SK-N-SH (cell line): ENCODE results near the gene SLC66A2. TPM values are rescaled to one million over a fixed set of nuclear protein-coding genes. Genes with fewer than 3 reads are reported as not detected.

ENCODE experiments used
- CTCF ChIA-PET: fragments of 300-600, 350-600 bp; formaldehyde crosslinking; extraction: SDS; loops from one replicate; lab custom pipeline; 2021; lab: Yijun Ruan, JAX
- POLR2A ChIA-PET: fragments of 350-600 bp; sonication (Branson Sonifier 250); formaldehyde crosslinking; extraction: SDS; loops from one replicate; lab custom pipeline; 2020; ENCODE audit warnings: antibody characterized with exemption, inconsistent platforms; lab: Yijun Ruan, JAX
- DNase-seq: peaks from one replicate; pipeline ENCODE4 v3.0.0; 2012
- H2AFZ ChIP-seq: fragments of 200-600 bp; sonication (generic); 2 replicates; pipeline ENCODE4 v1.8.1; 2016; ENCODE audit warnings: antibody characterized with exemption, mild to moderate bottlenecking, low read depth
- H3F3A ChIP-seq: fragments of 200-600 bp; sonication (generic); replicated peaks from 2 replicates; pipeline ENCODE3; 2016; ENCODE audit warnings: antibody characterized with exemption, mild to moderate bottlenecking; ENCODE audit not compliant: insufficient read depth
- H3K27ac ChIP-seq, 2 experiments: fragments of 200-500 bp in 1 of 2; fragments of 200-600 bp in 1 of 2; sonication (Bioruptor generic) in 1 of 2; sonication (generic), shearing (Covaris generic) in 1 of 2; 2 replicates each; pipeline versions ENCODE4 v1.5.1 to v1.6.1; 2014 to 2016; ENCODE audit warnings: low read depth in 2 of 2, inconsistent platforms in 1 of 2, low read length in 1 of 2, mild to moderate bottlenecking in 1 of 2, mixed read lengths in 1 of 2
- H3K27me3 ChIP-seq: fragments of 200-600 bp; sonication (generic), shearing (Covaris generic); 2 replicates; pipeline ENCODE4 v1.6.1; 2016; ENCODE audit warnings: mixed run types; ENCODE audit not compliant: insufficient read depth
- H3K36me3 ChIP-seq, 2 experiments: fragments of 200-500 bp in 1 of 2; fragments of 200-600 bp in 1 of 2; sonication (Bioruptor generic) in 1 of 2; sonication (generic) in 1 of 2; replicated peaks in 1 of 2; 2 replicates each; pipeline versions ENCODE3 to v1.5.1; 2014 to 2016; ENCODE audit warnings: low read length in 1 of 2, mild to moderate bottlenecking in 1 of 2; ENCODE audit not compliant: insufficient read depth in 2 of 2, control insufficient read depth in 1 of 2
- H3K4me1 ChIP-seq, 2 experiments: fragments of 200-500 bp in 1 of 2; fragments of 200-600 bp in 1 of 2; sonication (Bioruptor generic) in 1 of 2; sonication (generic), shearing (Covaris generic) in 1 of 2; 2 replicates each; pipeline versions ENCODE4 v1.5.1 to v1.6.1; 2014 to 2016; ENCODE audit warnings: low read depth in 1 of 2, low read length in 1 of 2, mixed run types in 1 of 2; ENCODE audit not compliant: insufficient read depth in 2 of 2, control insufficient read depth in 1 of 2
- H3K4me2 ChIP-seq: fragments of 200-600 bp; sonication (generic), shearing (Covaris generic); 2 replicates; pipeline ENCODE4 v1.6.1; 2017; ENCODE audit warnings: mixed run types
- H3K4me3 ChIP-seq, 2 experiments: fragments of 200-500 bp in 1 of 2; fragments of 200-600 bp in 1 of 2; sonication (Bioruptor generic) in 1 of 2; sonication (generic), shearing (Covaris generic) in 1 of 2; 2 replicates each; pipeline versions ENCODE4 v1.5.1 to v1.8.1; 2014 to 2016; ENCODE audit warnings: low read depth in 2 of 2, inconsistent platforms in 1 of 2, low read length in 1 of 2, mild to moderate bottlenecking in 1 of 2, mixed read lengths in 1 of 2, moderate library complexity in 1 of 2
- H3K79me2 ChIP-seq: fragments of 200-600 bp; sonication (generic); 2 replicates; pipeline ENCODE4 v1.8.1; 2017; ENCODE audit warnings: mild to moderate bottlenecking; ENCODE audit not compliant: insufficient read depth
- H3K9ac ChIP-seq: fragments of 200-600 bp; sonication (generic); 2 replicates; pipeline ENCODE4 v1.6.1; 2017; ENCODE audit warnings: mixed run types
- H3K9me2 ChIP-seq: fragments of 200-600 bp; sonication (generic); 2 replicates; pipeline ENCODE4 v1.6.1; 2017; ENCODE audit warnings: mixed run types
- H3K9me3 ChIP-seq: fragments of 200-600 bp; sonication (generic); 2 replicates; pipeline ENCODE4 v1.6.1; 2017; ENCODE audit warnings: mixed run types, mild to moderate bottlenecking, moderate library complexity
- H4K20me1 ChIP-seq: fragments of 200-600 bp; sonication (generic); 2 replicates; pipeline ENCODE4 v1.6.1; 2017; ENCODE audit warnings: mild to moderate bottlenecking, mixed run types; ENCODE audit not compliant: insufficient read depth
- CTCF ChIP-seq: fragments of 200-600 bp; sonication (generic); IDR thresholded peaks from 2 replicates; pipeline ENCODE4 v1.6.1; 2017; ENCODE audit warnings: antibody characterized with exemption, mild to moderate bottlenecking, moderate library complexity
- ELF1 ChIP-seq: IDR thresholded peaks from 2 replicates; pipeline ENCODE4 v1.4.0; 2012
- EP300 ChIP-seq, 2 experiments: IDR thresholded peaks; 2 replicates each; pipeline versions ENCODE4 v1.4.0 to v1.6.1; 2012; ENCODE audit warnings: borderline replicate concordance in 1 of 2, low read depth in 1 of 2, low read length in 1 of 2
- EZH2phosphoT487 ChIP-seq: fragments of 200-600 bp; sonication (generic); IDR thresholded peaks from 2 replicates; pipeline ENCODE4 v1.6.1; 2017; ENCODE audit warnings: low read depth, mixed run types, mild to moderate bottlenecking, antibody characterized with exemption, moderate library complexity, borderline replicate concordance
- GABPA ChIP-seq: IDR thresholded peaks from 2 replicates; pipeline ENCODE4 v1.4.0; 2012; ENCODE audit warnings: low read depth, mild to moderate bottlenecking
- GATA2 ChIP-seq: sonication (generic); formaldehyde crosslinking; IDR thresholded peaks from 2 replicates; pipeline ENCODE4 v1.5.0; 2020; ENCODE audit warnings: mild to moderate bottlenecking, missing genetic modification reagents
- IRF3 ChIP-seq: fragments of 150-350 bp; IDR thresholded peaks from 2 replicates; pipeline ENCODE4 v1.6.1; 2016; ENCODE audit warnings: mild to moderate bottlenecking, low read depth, low read length
- RCOR1 ChIP-seq: fragments of 150-350 bp; IDR thresholded peaks from 2 replicates; pipeline ENCODE4 v1.6.1; 2017; ENCODE audit warnings: antibody characterized with exemption, low read length
- RXRA ChIP-seq: IDR thresholded peaks from 2 replicates; pipeline ENCODE4 v1.4.0; 2012; ENCODE audit warnings: low read depth, mild to moderate bottlenecking, borderline replicate concordance
- SIN3A ChIP-seq: IDR thresholded peaks from 2 replicates; pipeline ENCODE4 v1.6.1; 2012; ENCODE audit warnings: low read depth, mild to moderate bottlenecking, low read length, moderate library complexity, borderline replicate concordance
- TAF1 ChIP-seq: IDR thresholded peaks from 2 replicates; pipeline ENCODE4 v1.6.1; 2012; ENCODE audit warnings: low read depth, mild to moderate bottlenecking, low read length, moderate library complexity, borderline replicate concordance
- TCF12 ChIP-seq: IDR thresholded peaks from 2 replicates; pipeline ENCODE4 v1.4.0; 2012
- TEAD4 ChIP-seq: IDR thresholded peaks from 2 replicates; pipeline ENCODE4 v1.4.0; 2012; ENCODE audit warnings: mild to moderate bottlenecking, borderline replicate concordance; ENCODE audit not compliant: insufficient read depth
- YY1 ChIP-seq: IDR thresholded peaks from 2 replicates; pipeline ENCODE4 v1.4.0; 2012; ENCODE audit warnings: low read depth, mild to moderate bottlenecking
- WGBS: methylation state at CpG from one replicate; pipeline ENCODE4 v1.1.6; 2017; ENCODE audit warnings: low lambda C conversion rate; 5-methylcytosine and 5-hydroxymethylcytosine counted together
- polyA plus RNA-seq, 3 experiments: library from polyadenylated mRNA; depleted of rRNA; stranded (reverse); fragments of >200 nt; gene quantifications; 2 replicates each; pipeline ENCODE4 v1.2.3, GENCODE V29; 2012
- TF ChIP-seq, protein P1 (sequence below): IDR thresholded peaks from 2 replicates; pipeline ENCODE4; 2012
- TF ChIP-seq, protein P2 (sequence below): IDR thresholded peaks from 2 replicates; pipeline ENCODE4 v1.4.0; 2012; ENCODE audit warnings: low read depth
- TF ChIP-seq, protein P3 (sequence below): IDR thresholded peaks from 2 replicates; pipeline ENCODE4 v1.4.0; 2012; ENCODE audit warnings: low read depth, borderline replicate concordance

Gene SLC66A2
- polyA plus RNA-seq, 1 of the 3 experiments (the other 2 are of a cell fraction): 14.5 TPM

GRCh38 chr18:79917169-79917852 is 34.1 kb downstream of the SLC66A2 start:
- CTCF ChIA-PET: no interaction called here
- H2AFZ ChIP-seq: no peak overlapping the region
- no peak overlapping the region for H3K9ac ChIP-seq
- H3K4me2 ChIP-seq: no peak overlapping the region
- DNase-seq: no peak
- TF ChIP-seq RCOR1: no peak
- no peak for TF ChIP-seq GATA2 (CRISPR knock-in tag)
- TF ChIP-seq, protein P1, sequence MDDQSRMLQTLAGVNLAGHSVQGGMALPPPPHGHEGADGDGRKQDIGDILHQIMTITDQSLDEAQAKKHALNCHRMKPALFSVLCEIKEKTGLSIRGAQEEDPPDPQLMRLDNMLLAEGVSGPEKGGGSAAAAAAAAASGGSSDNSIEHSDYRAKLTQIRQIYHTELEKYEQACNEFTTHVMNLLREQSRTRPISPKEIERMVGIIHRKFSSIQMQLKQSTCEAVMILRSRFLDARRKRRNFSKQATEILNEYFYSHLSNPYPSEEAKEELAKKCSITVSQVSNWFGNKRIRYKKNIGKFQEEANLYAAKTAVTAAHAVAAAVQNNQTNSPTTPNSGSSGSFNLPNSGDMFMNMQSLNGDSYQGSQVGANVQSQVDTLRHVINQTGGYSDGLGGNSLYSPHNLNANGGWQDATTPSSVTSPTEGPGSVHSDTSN: no peak
- TF ChIP-seq ELF1: no peak
- no peak for TF ChIP-seq EZH2phosphoT487
- TF ChIP-seq EP300 (IDR thresholded peaks at IDR 0.05; ENCODE audit: borderline replicate concordance in 1 of 2, low read depth in 1 of 2, low read length in 1 of 2): no peak
- TF ChIP-seq TCF12: no peak
- no peak for TF ChIP-seq CTCF
- TF ChIP-seq SIN3A: no peak
- no peak overlapping the region for H3K27ac ChIP-seq
- POLR2A ChIA-PET: no interaction called here
- no peaks in the 10 kb centered on the region for H3K4me1 ChIP-seq
- no peaks in the 10 kb centered on the region for H3K27me3 ChIP-seq
- no peaks in the 10 kb centered on the region for H4K20me1 ChIP-seq
- peaks cover 3 to 4% of the 10 kb centered on the region in 2 experiments for H3K36me3 ChIP-seq
- H3K9me2 ChIP-seq: no peaks in the 10 kb centered on the region
- H3K79me2 ChIP-seq: no peaks in the 10 kb centered on the region
- H3K9me3 ChIP-seq: no peaks in the 10 kb centered on the region
- 98% methylated on average over 12 of the region's 28 CpGs for WGBS
- no peak overlapping the region; a peak in 1 of 4 replicates for H3K4me3 ChIP-seq
- H3F3A ChIP-seq: no peaks in the 10 kb centered on the region

GRCh38 chr18:79916546-79917168 is 34.8 kb downstream of the SLC66A2 start:
- no peaks in the 10 kb centered on the region for H4K20me1 ChIP-seq
- no peak overlapping the region for H3K27ac ChIP-seq
- ChIA-PET CTCF (no interaction called here), POLR2A (no interaction called here)
- WGBS: 95% methylated on average over 18 of the region's 24 CpGs
- no peak for DNase-seq
- H3K4me3 ChIP-seq: no peak overlapping the region
- H3F3A ChIP-seq: no peaks in the 10 kb centered on the region
- H2AFZ ChIP-seq: no peak overlapping the region
- H3K4me2 ChIP-seq: no peak overlapping the region
- H3K9me2 ChIP-seq: no peaks in the 10 kb centered on the region
- no peaks in the 10 kb centered on the region for H3K27me3 ChIP-seq
- H3K4me1 ChIP-seq: no peaks in the 10 kb centered on the region
- H3K36me3 ChIP-seq: peaks cover 4 to 5% of the 10 kb centered on the region in 2 experiments
- no peak overlapping the region for H3K9ac ChIP-seq
- no peaks in the 10 kb centered on the region for H3K79me2 ChIP-seq
- no peaks in the 10 kb centered on the region for H3K9me3 ChIP-seq
- TF ChIP-seq IRF3: no peak
- TF ChIP-seq, protein P2, sequence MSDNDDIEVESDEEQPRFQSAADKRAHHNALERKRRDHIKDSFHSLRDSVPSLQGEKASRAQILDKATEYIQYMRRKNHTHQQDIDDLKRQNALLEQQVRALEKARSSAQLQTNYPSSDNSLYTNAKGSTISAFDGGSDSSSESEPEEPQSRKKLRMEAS: no peak
- TF ChIP-seq YY1: no peak
- no peak for TF ChIP-seq ELF1
- TF ChIP-seq RXRA: no peak
- no peak for TF ChIP-seq TAF1
- TF ChIP-seq, protein P3, sequence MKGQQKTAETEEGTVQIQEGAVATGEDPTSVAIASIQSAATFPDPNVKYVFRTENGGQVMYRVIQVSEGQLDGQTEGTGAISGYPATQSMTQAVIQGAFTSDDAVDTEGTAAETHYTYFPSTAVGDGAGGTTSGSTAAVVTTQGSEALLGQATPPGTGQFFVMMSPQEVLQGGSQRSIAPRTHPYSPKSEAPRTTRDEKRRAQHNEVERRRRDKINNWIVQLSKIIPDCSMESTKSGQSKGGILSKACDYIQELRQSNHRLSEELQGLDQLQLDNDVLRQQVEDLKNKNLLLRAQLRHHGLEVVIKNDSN: no peak
- no peak for TF ChIP-seq SIN3A
- no peak for TF ChIP-seq TEAD4
- TF ChIP-seq GABPA: no peak
